Measurements from ENCODE around the gene UBL7. TPM values are rescaled to one million over a fixed set of nuclear protein-coding genes. Genes with fewer than 3 reads are reported as not detected.

UBL7 gene
- total RNA-seq, 2 experiments from 2014 or later: 14.3 to 17.1 TPM

DNA sequence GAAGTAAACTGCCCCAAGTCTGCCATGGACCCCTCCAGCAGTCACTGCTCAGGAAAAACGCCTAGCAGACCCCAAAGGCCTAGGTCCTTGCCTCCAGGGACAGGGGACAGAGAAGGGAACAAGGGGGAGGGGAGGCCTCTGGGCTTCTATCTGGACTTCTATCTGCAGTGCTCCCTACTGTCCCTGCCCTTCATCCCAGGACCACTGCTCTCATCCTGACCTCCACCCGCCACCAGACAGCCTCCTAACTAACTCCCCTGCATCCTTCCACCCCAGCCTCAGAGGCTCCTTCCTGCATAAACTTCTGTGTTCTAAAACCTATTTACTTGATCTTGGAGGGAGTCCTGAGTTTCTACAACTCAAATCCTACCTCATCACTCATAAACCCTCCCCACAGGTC lies 52.6 kb downstream of the UBL7 start:
- H3K36me3 Mint-ChIP-seq (ENCODE audit: low read depth): no peaks in the 10 kb centered on the region
- CTCF ChIA-PET: interaction anchor here (1.6 kb wide), 1 partner anchor 26 kb away, joined by 3 read pairs; no protein-coding TSS in a partner anchor
- Histone ChIP-seq H3K4me3 (ENCODE audit: low read length) (no peak overlapping the region), H3K9me3 (ENCODE audit: control insufficient read depth in 1 of 2, insufficient read depth in 1 of 2, low read length in 2 of 2) (no peaks in the 10 kb centered on the region), H3K4me1 (ENCODE audit: insufficient read depth, low read length) (peaks cover 8% of the 10 kb centered on the region), H3K36me3 (ENCODE audit: insufficient read depth, low read length) (no peaks in the 10 kb centered on the region), H3K27ac (ENCODE audit: low read depth in 1 of 2, low read length in 2 of 2) (no peak overlapping the region), H3K27me3 (ENCODE audit: control insufficient read depth in 1 of 2, insufficient read depth in 2 of 2, low read length in 2 of 2) (no peaks in the 10 kb centered on the region)
- no peaks in the 10 kb centered on the region for H3K27me3 Mint-ChIP-seq
- no peak overlapping the region for H3K4me3 Mint-ChIP-seq
- POLR2A ChIA-PET: no interaction called here
- intact Hi-C loops (cut with DNase I, micrococcal nuclease): no loop called here
- no peak for ATAC-seq (ENCODE audit: poor library complexity)
- H3K9me3 Mint-ChIP-seq: no peaks in the 10 kb centered on the region
- no peak overlapping the region for H3K27ac Mint-ChIP-seq
- no peak for DNase-seq
- TF ChIP-seq, protein P1, sequence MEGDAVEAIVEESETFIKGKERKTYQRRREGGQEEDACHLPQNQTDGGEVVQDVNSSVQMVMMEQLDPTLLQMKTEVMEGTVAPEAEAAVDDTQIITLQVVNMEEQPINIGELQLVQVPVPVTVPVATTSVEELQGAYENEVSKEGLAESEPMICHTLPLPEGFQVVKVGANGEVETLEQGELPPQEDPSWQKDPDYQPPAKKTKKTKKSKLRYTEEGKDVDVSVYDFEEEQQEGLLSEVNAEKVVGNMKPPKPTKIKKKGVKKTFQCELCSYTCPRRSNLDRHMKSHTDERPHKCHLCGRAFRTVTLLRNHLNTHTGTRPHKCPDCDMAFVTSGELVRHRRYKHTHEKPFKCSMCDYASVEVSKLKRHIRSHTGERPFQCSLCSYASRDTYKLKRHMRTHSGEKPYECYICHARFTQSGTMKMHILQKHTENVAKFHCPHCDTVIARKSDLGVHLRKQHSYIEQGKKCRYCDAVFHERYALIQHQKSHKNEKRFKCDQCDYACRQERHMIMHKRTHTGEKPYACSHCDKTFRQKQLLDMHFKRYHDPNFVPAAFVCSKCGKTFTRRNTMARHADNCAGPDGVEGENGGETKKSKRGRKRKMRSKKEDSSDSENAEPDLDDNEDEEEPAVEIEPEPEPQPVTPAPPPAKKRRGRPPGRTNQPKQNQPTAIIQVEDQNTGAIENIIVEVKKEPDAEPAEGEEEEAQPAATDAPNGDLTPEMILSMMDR (IDR thresholded peaks at IDR 0.05): no peak
- H3K4me1 Mint-ChIP-seq (ENCODE audit: low read depth): peaks cover 5% of the 10 kb centered on the region

DNA sequence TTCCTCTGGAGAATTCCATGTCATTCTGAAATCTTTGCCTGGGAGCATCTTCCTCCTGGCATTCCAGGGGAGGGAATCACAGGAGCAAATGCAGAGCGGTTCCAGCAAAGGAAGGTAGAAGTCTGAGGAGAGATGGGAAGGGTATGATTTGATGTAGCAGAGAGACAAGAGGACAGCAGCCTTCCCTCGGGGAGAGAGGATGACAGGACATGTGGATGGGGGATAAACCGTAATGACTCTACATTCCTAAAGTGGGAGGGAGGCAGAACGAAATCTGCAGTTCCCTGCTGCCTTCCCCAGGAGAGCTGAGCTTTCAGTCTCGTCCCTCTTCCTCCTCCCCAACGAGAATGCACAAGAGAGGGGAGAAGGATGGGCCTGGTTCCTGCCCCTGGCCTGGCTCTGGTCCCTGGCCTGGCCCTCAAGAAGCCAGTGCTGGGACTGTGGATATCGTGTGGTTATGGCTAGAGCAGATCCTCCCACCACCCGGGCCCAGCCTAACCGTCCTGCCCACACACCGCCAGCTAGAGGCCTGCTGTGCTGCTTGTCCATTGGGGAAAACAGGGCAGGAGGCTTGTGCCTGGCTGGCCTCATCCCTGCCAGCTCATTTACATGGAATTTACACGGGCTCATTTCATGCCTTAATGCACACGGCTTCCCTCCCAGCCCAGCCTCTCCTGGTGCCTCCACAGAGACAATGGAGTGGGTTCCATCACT lies 53.8 kb downstream of the UBL7 start:
- H3K4me1 ChIP-seq (ENCODE audit: insufficient read depth, low read length): peaks cover 20% of the 10 kb centered on the region
- H3K36me3 ChIP-seq (ENCODE audit: insufficient read depth, low read length): no peaks in the 10 kb centered on the region
- H3K27ac ChIP-seq (ENCODE audit: low read depth in 1 of 2, low read length in 2 of 2): no peak overlapping the region
- Mint-ChIP-seq H3K27ac (no peak overlapping the region), H3K4me1 (ENCODE audit: low read depth) (peaks cover 17% of the 10 kb centered on the region), H3K36me3 (ENCODE audit: low read depth) (no peaks in the 10 kb centered on the region), H3K9me3 (no peaks in the 10 kb centered on the region), H3K4me3 (no peak overlapping the region), H3K27me3 (no peaks in the 10 kb centered on the region)
- intact Hi-C loops (cut with DNase I, micrococcal nuclease): no loop called here
- H3K9me3 ChIP-seq (ENCODE audit: control insufficient read depth in 1 of 2, insufficient read depth in 1 of 2, low read length in 2 of 2): no peaks in the 10 kb centered on the region
- ATAC-seq (ENCODE audit: poor library complexity) (no peak), DNase-seq (no peak)
- H3K27me3 ChIP-seq (ENCODE audit: control insufficient read depth in 1 of 2, insufficient read depth in 2 of 2, low read length in 2 of 2): no peaks in the 10 kb centered on the region
- TF ChIP-seq, protein P1 (IDR thresholded peaks at IDR 0.05): no peak
- H3K4me3 ChIP-seq (ENCODE audit: low read length): no peak overlapping the region
- CTCF ChIA-PET: no interaction called here
- POLR2A ChIA-PET: no interaction called here

DNA sequence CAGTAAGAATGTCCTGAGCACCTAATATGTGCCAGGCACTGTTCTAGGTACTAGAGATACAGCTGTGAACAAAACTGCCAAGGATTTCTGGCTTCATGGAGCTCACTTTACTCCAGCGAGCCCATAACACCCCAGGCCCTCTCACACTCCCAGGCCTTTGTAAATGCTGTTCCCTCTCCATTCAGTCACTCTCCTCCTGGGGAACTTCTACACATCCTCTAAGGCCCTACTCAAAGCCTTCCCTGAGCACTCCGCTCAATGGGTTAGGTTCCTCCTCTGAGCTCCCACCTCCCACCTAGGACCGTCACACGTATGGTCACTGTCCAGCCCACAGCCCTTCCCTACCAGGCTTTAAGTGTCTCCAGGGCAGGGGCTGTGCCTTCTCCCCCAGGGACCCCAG lies 54.4 kb downstream of the UBL7 start:
- ChIA-PET POLR2A (no interaction called here), CTCF (no interaction called here)
- intact Hi-C loops (cut with DNase I, micrococcal nuclease): no loop called here

More for the DNA sequence above, 54.4 kb downstream of the UBL7 start:
- Histone ChIP-seq H3K9me3 (ENCODE audit: control insufficient read depth in 1 of 2, insufficient read depth in 1 of 2, low read length in 2 of 2) (no peaks in the 10 kb centered on the region), H3K4me3 (ENCODE audit: low read length) (no peak overlapping the region), H3K27ac (ENCODE audit: low read depth in 1 of 2, low read length in 2 of 2) (no peak overlapping the region), H3K4me1 (ENCODE audit: insufficient read depth, low read length) (peaks cover 27% of the 10 kb centered on the region), H3K36me3 (ENCODE audit: insufficient read depth, low read length) (no peaks in the 10 kb centered on the region), H3K27me3 (ENCODE audit: control insufficient read depth in 1 of 2, insufficient read depth in 2 of 2, low read length in 2 of 2) (no peaks in the 10 kb centered on the region)
- H3K36me3 Mint-ChIP-seq (ENCODE audit: low read depth): no peaks in the 10 kb centered on the region
- no peaks in the 10 kb centered on the region for H3K27me3 Mint-ChIP-seq
- DNase-seq: no peak
- no peak overlapping the region for H3K27ac Mint-ChIP-seq
- TF ChIP-seq, protein P1 (IDR thresholded peaks at IDR 0.05): no peak
- ATAC-seq (ENCODE audit: poor library complexity): no peak
- H3K4me3 Mint-ChIP-seq: no peak overlapping the region
- peaks cover 23% of the 10 kb centered on the region for H3K4me1 Mint-ChIP-seq (ENCODE audit: low read depth)
- H3K9me3 Mint-ChIP-seq: no peaks in the 10 kb centered on the region

Measured in CD4-positive, alpha-beta T cell (primary cell).